GM21737 (cell line): ENCODE measurements around the gene BZW2.
"Not testable (repeated sequence)": the region's sequence is repeated elsewhere in the genome, so short reads cannot be mapped to it uniquely, and the experiment has no call there.

Experiments used
- ATAC-seq: cut with Tn5 transposase; IDR thresholded peaks from one replicate; pipeline ENCODE4 v1.9.1; 2021; ENCODE audit warnings: mild to moderate bottlenecking, moderate library complexity; ENCODE audit not compliant: unreplicated experiment

The BZW2 gene

GRCh38 chr7:16644636-16645592, 1.1 kb upstream of the BZW2 start:
- ATAC-seq = no peak

DNA sequence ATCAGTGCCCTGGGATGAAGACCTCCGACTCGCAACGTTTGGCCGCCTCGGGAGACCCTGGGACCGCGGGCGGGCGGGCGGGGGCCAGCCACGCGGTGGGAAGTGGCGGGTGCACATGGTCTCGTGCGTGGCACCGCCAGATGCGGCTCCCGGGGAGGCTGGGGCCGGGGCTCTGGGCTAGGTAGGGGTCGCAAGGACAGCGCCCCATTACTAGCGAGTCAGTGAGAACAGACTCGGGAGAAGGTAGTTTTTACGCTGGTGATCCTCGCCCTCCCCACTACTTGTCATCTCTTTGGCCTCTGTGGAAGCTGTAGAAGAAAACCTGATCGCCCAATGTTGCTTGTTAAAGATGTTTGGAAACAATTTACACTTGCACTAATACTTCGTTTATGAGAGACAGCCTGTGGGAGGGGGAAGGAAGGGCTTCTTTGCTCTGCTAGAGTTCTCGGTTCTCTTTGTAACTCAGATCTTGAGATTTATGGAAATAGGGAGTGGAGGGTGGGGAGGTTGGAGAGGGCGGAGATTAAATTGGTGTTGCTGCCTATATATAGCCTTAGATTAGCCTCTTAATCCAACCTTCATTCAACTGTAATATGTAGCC, 591 bp downstream of the BZW2 start:
- ATAC-seq = no peak

GRCh38 chr7:16647435-16647960, 1.5 kb downstream of the BZW2 start:
- ATAC-seq = no peak

DNA sequence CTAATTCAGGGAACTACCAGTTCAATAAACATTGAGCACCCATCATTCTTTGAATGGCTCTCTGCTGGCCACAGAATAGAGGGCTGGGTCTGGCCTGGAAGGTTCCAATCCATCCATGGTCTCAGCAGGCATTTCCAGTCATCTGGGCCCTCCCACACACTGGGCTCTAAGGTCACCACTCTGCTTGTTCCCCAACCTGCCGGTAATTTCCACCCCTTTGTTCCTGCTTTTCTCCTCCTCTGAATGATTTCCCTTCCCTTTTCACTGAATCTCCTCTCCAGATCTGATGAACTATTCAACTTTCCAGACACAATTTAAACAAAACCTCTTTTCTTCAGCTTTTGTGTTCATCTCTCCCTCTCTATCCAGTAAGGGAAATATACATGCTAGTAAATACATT, 2.6 kb downstream of the BZW2 start:
- no peak for ATAC-seq

DNA sequence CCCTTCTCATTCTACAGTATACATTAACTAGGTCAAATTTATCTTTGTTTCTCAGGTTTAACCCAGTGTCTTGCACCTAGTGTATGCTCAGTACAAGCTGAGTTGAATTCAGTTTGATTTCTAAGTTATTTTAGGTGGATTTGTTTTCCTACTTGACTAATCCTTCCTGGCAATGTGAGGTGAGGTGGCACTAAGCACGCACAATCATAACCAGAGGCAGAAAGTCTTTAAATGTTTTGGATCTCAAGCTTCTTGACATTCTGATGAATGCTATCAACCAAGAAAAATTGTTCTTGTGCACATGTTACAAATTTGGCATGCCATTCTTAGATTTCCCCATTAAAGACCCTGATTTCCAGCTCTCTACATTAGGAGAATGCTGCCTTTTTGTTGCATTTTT, 3.2 kb downstream of the BZW2 start:
- no peak for ATAC-seq

DNA sequence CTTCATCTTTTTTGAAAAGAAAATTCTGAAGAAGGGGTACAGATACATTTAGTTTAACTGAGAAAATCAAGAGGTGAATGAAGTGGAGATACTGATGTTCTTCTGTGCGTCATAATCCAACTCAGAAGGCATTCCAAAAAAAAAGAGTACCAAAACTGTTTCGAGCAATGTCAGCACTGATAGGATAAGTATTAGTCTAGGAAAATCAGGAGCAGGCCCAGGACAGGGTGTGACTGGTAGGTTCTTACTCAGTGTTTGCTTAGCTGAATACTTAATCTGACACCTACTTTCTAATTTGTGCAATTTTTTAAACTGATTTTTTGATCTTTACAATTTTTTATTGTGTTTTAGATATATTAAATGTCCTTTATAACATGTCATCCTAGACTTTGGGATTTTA, 4.3 kb downstream of the BZW2 start:
- ATAC-seq = no peak

DNA sequence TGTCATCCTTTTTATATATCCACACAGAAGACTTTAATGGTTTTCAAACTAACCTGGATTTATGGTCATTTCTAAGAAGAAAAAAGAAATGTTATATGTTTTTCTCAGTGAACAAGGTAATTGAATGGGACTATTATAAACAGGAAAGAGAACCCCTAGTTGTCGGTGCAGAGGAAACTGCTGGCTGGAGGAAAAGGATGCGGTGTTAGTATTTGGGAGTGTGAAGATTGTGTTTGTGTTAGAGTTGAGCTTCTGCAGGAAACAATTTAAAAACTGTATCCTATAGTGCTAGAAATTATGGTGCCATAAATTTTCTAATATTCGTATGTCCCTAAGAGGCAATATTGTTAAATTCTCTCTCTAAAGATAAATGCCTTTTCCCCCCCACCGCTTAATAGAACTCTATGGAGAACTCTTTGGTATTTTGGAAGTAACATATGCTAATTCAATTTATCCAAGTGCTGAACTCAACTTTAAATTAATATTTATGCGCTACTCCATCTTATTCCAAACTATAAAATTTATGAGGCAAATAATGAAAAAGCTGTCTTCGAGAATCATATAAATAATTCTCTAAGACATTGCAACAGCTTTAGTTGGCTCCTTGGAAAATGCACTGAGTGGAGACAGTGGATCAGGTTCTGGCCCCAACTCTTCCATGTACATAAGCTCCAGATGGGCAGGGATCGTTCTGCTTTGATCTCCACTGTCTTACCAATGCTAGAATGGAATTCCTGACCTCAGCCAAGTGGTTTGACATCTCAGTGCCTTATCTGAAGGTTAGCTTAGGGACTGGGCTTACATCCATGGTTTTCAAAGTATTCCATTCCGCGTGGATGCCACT, 5.6 kb downstream of the BZW2 start:
- ATAC-seq = no peak

DNA sequence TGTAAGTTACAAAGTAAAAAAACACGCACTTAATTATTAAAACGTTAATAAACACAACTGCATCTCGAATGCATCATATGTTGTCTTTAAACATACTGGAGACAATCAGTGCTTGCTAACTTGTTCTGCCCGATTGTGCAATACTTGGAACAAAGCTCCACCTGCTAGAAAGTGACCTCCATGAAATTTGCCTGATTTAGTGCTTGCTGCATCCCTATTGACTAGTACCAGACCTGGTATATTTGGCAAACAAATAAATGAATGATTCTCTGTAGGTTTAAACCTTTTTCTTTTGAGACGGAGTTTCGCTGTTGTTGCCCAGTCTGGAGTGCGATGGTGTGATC, 6.2 kb downstream of the BZW2 start:
- ATAC-seq = no peak

DNA sequence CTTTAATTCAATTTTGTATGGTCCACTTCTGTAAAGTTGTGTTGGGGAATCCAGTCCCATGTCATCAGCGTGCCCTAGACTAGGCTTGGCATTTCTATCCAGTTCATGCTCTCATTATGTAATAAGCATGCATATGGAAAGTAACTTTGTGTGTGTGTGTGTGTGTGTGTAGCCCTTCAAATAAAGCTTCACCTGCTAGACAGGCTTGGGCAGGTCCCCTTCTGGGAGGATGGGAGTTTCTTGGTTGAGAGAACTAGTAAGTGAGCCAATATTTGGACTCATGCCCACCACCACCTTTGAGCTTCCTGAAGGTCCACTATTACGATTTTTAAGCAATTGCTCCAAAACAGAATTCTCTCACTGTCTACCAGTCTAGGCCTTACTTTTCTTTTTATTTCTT, 6.9 kb downstream of the BZW2 start:
- ATAC-seq = no peak

DNA sequence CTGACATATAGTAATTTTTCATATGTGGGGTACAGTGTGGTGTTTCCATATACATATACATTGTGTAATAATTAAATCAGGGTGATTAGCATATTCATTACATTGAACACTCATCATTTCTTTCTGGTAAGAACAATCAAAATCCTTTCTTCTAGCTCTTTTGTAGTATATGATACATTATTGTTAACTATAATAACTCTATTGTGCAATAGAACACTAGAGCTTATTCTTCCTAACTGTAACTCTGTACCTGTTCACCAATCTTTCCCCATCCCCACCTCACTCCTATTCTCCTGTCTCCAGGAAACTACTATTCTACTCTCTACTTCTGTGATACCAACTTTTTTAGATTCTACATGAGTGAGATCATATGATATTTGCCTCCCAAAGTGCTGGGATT, 9.4 kb downstream of the BZW2 start:
- ATAC-seq = no peak

GRCh38 chr7:16656141-16656540, 10.2 kb downstream of the BZW2 start:
- ATAC-seq = no peak

DNA sequence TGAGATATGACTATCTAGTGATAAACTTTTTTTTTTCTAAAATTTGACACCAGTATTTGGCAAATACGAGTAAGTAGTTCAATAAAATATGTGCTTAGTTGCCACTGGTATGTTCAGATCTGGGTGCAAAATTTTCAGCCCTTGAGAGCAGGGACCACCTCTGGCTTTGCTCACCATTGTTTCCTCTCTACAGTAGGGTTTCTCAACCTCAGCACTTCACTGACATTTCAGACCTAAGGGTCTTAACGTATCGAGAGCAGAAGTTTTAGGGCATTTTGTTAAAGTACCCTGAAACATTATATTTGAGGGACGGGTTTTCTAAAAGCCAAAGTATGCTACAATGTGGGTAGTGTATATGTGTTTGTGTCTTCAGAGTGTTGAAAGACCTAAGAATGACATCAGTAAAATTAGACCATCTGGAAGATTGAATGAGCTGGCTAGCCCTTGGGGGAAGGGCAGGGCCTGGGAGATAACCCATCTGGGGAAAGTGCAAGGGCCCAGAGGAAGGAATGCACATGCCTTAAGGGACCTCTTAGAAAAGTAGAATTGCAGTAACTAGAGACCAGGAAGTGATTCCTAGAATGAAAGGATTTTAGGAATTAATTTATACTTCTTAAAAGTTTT, 11.8 kb downstream of the BZW2 start:
- no peak for ATAC-seq

- ATAC-seq = not testable (repeated sequence)
Measured at GRCh38 chr7:16659854-16660497, 14.0 kb downstream of the BZW2 start.

GRCh38 chr7:16660702-16661464, 14.9 kb downstream of the BZW2 start:
- ATAC-seq = no peak

- no peak for ATAC-seq
Measured at GRCh38 chr7:16661924-16662323, 15.9 kb downstream of the BZW2 start.

GRCh38 chr7:16667355-16667754, 21.4 kb downstream of the BZW2 start:
- no peak for ATAC-seq

DNA sequence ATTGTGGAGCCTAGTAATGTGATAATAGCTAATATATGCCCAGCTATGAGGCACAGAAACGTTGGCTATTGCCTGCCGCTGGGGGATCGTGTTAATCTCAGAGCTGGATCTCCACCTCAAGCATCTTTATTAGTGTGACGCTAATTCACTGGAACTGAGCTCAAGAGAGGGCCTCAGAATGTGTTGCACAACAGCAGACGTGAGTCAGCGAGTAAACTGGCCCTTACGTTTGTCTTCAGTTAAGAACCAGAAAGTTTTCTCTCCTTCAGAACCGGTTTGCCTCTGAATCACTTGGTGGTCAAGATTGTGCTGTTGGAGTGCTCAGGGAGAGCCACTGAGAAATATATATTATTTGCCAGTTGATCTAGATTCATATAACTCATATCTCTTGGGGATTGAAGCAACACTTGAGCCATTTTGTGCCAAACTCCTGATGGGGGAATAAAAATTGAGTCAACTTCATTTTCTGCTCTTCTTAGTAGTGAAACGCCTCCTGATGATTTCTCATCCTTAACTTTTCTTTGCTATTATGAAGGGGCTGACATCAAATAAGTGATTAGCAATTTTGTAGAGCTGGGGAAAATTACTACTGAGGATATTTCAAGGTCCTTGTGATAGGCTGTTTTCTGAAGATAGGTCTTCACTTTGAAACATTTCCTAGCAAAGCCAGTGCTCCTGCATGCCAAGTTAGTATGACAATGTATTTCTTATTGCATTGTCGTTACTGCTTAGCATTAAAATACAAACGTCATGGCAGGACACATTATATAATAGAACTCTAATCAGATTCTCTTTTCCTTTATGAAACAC, 22.3 kb downstream of the BZW2 start:
- ATAC-seq = no peak

- no peak for ATAC-seq
Measured at GRCh38 chr7:16668978-16669377, 23.0 kb downstream of the BZW2 start.

DNA sequence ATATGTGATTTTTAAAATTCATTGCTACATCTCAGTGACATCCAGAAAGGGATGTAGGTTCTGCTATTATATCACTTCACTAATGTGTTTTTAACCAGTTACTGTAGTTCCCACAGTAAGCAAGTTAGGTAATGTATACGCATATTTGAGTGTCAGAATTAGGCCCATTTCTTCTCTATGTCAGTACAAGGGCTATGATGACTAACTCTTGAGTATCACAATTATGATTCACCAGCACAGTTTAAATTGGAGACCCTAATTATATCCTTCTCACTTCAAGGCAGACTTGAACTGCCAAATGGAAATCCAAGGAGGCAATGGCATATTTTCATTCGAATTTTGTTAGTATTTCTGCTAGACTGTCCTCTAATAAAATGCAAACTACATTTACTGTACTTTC, 23.6 kb downstream of the BZW2 start:
- no peak for ATAC-seq
